Measurements from ENCODE around the gene RET.

RET gene

DNA sequence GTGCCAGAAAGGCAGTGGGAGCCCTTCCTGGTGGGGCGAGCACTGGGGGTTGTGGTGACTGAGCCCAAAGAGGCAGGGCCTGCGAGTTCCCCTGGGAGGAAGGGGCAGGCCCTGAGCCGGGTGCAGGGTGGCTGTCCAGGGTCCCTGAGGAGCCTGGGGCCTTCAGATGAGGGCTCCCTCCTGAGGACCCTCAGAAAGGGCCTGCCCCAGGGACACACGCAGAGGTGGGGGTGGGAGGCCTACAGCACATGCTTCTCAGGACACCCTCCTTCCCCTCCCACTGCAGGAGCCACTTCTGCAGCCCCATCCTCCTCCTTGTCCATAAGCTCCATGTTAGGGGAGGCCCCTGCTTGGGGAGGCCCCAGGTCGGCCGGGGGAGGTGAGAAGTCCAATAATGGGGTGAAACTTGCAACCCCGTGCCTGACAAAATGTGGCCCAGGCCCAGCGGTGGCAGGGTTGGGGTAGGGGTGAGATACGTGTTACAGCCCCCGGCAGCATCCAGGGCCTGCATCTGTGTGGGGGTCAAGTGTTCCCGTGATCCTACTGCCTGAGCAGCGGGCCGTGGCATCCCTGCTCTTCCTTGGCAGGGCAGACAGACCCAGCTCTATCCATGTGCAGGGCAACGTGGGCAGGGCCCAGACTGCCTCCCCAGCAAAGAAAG is 31.8 kb upstream of the RET start:
- DNase-seq (ENCODE audit: low read depth): no peak

GRCh38 chr10:43045631-43046287 is 31.1 kb upstream of the RET start:
- no peak for DNase-seq (ENCODE audit: low read depth)

- no peak for DNase-seq (ENCODE audit: low read depth)
Measured at GRCh38 chr10:43046288-43046991, 30.4 kb upstream of the RET start.

GRCh38 chr10:43047288-43047970 is 29.4 kb upstream of the RET start:
- DNase-seq (ENCODE audit: low read depth): no peak

- DNase-seq (ENCODE audit: low read depth): no peak
Measured at GRCh38 chr10:43048301-43049051, 28.4 kb upstream of the RET start.

- no peak for DNase-seq (ENCODE audit: low read depth)
Measured at GRCh38 chr10:43049081-43049551, 27.8 kb upstream of the RET start.

GRCh38 chr10:43050011-43050410 is 26.9 kb upstream of the RET start:
- DNase-seq (ENCODE audit: low read depth): no peak

DNA sequence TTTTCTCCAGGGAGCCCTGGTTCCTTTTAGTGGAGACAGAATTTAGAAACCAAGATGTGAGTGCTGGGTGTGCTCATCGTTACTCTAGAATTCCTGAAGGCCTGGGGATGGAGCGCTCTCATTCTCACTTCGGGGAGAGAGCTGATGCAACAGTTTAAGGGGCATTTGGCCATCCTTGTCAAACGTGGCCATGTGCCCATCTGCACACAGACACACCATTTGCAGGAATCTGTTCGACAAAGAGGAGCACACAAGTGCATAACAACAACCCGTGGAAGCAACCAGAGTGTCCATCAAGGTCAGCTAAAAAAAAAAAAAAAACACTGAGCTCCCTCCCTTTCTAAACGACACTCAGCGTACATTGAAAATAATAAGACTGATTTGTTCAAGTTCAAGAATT is 23.0 kb upstream of the RET start:
- no peak for DNase-seq (ENCODE audit: low read depth)

GRCh38 chr10:43054593-43054992 is 22.3 kb upstream of the RET start:
- DNase-seq (ENCODE audit: low read depth): no peak

GRCh38 chr10:43055217-43055616 is 21.7 kb upstream of the RET start:
- DNase-seq (ENCODE audit: low read depth): no peak

GRCh38 chr10:43055991-43056567 is 20.8 kb upstream of the RET start:
- DNase-seq (ENCODE audit: low read depth): no peak

DNA sequence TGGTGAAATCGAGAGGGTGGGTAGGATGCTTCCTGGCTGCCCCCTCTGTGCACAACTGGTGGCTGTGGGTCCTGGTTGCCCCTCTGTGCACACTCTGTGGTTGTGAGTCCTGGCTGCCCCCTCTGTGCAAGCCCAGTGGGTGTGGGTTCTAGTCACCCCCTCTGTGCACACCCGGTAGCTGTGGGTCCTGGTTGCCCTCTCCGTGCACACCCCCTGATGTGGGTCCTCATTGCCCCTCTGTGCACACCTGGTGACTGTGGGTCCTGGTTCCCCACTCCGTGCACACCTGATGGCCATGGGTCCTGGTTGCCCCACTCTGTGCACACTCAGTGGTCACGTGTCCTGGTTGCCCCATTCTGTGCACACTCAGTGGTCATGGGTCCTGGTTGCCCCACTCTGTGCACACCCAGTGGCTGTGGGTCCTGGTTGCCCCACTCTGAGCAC is 20.3 kb upstream of the RET start:
- DNase-seq (ENCODE audit: low read depth): no peak

DNA sequence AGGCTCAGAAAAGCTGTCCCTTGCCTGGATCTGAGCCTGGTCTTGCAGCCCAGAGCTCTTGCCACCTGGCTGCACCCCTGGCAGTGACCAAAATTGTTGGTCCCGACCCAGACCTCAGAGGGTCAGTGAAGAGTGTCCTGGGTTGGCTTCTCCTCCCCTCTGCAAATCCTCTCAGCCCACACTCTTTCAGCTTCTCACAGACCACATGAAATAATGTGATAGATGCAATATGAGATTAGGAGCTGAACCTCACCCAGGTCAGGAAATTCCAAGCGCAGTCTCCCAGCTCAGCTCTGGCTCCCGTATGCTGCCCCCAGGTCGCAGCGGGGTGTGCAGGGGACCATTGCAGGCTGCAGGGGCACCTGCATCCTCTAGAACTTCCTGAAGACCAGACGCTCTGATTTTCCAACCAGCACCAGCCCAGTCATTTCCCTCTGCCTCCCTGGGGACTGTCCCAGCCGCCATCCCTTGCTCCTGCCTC is 19.6 kb upstream of the RET start:
- DNase-seq (ENCODE audit: low read depth): no peak

DNA sequence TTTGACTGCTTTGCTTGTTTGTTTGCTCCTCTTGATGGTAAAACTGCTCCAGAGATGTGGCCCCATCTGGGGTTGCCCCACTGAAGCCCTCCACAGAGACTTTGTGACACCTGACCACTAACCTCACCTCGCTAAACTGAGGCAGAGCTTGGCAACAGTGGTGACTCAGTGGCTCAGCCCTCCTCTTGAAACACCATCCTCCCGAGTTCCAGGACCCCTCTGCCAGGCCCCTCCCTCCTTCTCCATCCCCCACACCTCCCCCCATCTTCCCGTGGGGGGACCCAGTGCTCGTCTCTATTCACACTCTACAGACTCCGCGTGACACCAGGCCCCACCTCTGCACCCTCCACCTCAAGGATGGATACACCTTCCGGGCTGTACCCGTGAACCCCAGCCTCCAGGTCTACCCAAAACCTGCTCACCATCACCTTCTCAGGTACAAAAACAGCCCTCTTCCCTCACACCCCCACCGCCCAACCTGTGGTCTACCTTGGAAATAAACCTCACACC is 19.0 kb upstream of the RET start:
- DNase-seq (ENCODE audit: low read depth): no peak

- DNase-seq (ENCODE audit: low read depth): no peak
Measured at GRCh38 chr10:43058716-43059335, 18.0 kb upstream of the RET start.

- no peak for DNase-seq (ENCODE audit: low read depth)
Measured at GRCh38 chr10:43059336-43059720, 17.5 kb upstream of the RET start.

DNA sequence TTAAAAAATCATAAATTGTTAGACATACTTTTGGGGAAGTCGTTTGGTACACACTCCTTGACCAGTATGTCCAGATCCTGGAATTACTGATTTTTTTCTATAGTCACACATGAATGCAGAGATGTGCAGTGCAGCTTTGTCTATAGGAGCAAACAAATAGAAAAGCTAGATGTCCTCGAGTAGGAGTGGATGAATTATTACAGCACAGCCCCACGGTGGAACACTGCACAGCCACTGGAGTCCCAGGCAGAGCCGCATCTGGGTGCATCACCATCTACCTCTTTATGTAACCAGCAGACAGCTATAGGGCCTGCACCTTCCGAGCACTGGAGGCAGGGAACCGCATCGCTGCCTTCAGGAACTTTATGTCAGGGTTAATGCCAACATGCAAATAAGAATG is 17.0 kb upstream of the RET start:
- no peak for DNase-seq (ENCODE audit: low read depth)

DNA sequence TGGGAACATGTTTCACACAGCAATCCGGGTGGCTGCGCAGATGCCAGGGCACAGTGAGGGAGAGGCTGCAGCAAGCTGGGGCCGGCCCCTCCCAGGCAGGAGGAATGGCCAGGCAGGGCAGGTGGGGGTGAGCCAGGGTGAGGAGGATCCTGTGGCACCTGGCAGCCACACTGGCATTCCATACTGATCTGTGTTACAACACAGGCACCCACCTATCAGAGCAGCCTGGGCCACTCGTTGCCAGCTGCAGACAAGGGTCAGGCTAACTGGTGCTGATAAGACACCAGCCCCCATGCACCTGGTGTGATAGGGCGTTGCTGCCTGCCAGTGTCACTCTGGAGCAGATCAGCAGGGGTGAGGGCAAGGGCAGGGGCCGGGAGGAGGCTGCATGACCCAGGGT is 16.6 kb upstream of the RET start:
- no peak for DNase-seq (ENCODE audit: low read depth)

DNA sequence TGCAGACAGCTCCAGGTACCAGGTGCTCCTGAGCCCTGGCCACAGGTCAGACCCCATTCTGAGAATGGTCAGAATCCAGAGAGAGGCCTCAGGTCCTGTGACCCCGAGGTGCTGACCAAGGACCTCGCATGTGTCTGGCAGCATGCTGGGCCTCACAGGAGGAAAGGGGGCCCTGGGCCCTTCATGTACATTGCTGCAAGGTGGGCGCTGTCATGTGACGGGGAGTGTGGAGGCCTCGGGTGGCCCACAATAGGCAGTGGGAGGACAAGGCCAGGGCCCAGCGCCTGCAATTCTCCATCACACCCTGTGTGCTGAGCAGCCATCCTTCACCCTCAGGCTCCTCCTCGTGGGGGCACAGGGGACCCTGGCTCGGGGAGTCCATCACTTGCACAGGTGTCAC is 15.5 kb upstream of the RET start:
- no peak for DNase-seq (ENCODE audit: low read depth)

DNA sequence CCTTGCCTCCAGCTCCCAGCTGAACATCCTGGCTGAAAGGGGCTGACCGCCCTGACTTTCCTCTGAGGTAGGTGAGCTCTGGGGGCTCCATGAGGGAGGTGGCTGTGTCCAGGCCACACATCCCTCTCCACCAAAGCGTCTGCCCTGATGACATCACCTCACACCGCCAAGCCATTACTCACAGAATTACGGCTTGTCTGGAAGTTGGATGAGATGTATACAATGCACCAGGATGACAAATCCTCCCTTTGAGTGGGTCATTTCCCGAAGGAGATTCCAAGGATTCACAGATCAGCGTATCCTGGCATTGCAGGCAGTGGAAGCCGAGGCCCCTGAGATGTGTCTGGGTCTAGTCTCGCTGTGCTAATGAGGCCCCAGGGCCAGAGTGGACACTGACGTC is 15.1 kb upstream of the RET start:
- no peak for DNase-seq (ENCODE audit: low read depth)

Measured in stimulated activated CD8-positive, alpha-beta memory T cell treated with anti-CD3 and anti-CD28 coated beads, Interleukin-15, amount 100 ng/mL, for 1 hour (primary cell).